Renal cortex interstitium (tissue), 11 donors: ENCODE measurements around the gene NTRK3. TPM values are rescaled to one million over a fixed set of nuclear protein-coding genes. Genes with fewer than 3 reads are reported as not detected.

Experiments
- DNase-seq, 11 donors: peaks; one replicate each; pipeline ENCODE4 v3.0.0-alpha.2; 2013; ENCODE audit warnings: low read depth in 9 of 11, low spot score in 4 of 11; ENCODE audit errors: extremely low read depth in 1 of 11
- polyA plus RNA-seq, 3 donors: library from polyadenylated mRNA; unstranded; fragments of 120-200 nt; gene quantifications; one replicate each; pipeline ENCODE4 v1.2.1, GENCODE V29; 2013; ENCODE audit not compliant: insufficient read length in 3 of 3

Gene NTRK3
- polyA plus RNA-seq, 3 donors: 9.1 to 19.2 (median 13.7) TPM

DNA sequence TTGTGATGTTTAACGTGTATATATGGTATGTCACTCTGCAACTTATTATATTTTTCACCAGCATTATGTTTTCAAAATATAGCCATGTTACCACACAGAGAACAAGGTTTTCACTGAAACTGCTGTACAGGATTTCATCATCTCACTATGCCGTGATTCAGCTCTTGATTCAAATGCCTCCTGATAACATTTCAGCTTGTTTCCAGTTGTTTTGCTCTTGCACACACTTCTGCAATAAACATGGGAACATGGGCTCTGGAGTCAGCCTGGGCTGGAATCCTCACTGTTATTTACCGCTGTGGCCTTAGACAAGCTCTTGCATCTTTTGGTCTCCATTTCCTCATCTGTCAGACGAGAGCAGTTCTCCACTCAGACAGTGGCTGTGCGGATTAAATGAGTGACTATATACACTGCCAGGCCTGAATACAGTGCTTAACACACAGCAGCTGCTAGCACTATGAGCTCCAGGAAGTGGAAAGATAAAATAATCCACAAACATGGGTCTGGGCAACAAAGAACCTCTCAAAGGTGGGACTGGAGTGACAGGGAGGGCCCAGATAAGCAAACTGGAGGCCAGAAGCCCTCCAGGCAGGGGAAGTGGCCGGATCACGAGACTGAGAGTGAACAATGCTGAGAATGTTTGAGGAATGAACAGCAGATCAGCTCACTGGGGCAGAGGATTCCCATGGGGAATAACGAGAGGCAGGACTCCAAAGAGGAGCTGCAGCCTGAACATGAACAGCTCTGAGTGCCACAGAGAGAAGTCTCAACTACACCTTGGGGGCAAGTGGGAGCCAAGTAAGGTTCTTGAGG, 17.7 kb downstream of the NTRK3 start:
- DNase-seq: no peak

DNA sequence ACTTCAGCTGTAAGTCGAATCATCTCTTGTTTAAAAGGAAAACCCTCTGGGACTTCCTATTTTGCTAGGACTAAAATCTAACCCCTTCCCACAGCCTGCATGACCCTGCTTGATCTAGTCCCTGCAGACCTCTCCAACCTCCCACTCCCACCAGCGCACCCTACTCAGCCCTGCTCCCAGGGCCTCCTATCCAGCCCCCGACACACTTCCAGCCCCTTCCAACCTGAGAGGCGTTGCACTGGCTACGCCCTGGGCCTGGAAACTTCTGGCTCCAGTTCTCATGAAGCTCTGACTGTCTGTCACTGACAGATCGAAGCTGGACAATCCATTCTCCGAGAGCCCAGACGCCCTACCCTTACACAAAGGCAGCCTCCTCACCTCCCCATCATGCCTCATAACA, 21.8 kb downstream of the NTRK3 start:
- DNase-seq: no peak

DNA sequence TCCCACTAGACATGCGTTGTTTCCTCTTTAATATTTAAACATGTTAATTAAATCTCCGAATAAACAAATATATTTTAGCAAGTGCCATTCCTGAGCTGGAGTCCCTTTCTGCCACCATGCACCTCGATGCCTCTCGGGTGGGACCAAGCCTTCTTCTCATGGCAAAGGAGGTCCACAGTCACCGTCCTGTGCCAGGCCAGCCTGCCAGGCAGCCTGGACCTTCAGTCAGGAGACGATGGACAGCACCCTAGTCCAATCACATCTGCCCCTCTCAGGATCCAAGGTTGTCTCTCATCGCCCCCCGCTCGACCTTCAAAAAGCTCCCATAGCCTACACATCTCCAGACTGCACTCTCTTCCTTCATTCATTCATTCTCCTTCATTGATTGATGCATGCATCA, 22.6 kb downstream of the NTRK3 start:
- no peak for DNase-seq

DNA sequence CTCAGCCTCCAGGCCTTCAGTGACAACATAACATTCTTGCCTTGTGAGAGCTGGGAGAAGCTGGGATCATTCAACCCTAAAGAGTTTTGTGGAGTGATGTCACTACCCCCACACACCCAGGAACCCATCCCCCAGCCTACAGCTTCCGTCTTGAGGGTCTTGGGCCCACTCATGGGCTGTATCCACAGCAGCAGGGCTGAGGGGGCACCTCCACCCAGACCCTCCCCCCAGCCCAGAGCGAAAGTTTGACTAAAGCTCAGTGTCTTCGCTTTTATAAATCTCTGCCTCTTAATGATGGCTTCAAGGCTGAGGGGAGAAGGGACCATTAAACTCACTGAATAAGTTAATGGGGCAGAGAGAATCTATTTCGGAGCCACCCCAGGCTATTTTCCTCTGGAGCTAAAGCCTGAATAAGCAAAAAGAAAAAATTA, 23.8 kb downstream of the NTRK3 start:
- DNase-seq: peak in 7 of 11 donors; percentile 31 to 72 (median 57)

DNA sequence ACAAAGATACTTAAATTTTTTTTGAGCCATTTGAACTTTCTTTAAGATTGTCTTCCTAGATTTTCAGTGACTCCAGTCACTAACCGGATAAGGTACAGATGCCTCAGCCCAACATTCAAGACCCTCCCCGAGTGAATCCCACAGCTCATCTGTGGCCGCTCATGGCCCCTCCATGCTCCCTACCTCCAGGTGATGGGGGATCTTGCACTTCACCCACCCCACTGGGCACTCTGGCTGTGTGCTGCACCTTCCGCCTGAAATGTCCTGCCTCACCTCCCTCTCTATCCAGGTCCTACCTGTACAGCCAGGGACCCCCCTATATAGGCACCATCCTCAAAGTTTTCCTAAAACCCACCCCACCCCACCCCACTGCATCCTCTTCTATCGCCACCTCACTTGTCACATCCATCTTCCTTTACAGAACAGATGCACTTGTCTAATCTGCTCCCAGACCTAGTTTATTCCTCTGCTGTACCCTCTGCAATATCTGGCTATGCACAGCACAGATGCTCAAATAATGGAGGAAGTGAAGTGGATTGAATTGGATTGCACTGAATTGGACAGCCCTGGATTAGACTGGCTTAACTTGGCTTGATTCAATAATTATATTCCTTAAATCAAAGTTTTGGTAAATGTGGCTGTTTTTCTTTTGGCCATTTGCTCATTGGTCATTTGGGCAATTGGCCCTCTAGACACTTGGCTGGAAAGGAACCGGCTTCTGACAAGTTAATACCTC, 24.5 kb downstream of the NTRK3 start:
- DNase-seq: no peak

DNA sequence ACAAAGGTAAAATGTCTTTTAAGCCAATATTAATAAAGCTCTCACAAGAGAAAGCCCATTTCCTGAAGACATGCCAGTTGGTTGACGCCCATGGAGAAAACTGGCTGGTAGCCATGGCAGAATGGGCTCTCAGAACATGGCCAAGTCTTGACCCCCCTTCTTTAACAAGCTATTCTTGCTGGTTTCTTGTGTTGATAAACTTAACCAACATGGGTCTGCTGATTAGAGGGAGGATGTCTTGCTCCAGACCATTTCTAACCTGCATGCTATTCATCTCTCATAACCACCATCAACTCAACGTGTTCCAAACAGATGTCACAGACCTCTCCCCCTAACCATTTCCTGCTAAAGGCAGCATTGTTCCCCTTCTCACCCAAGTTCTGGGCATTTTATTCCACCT, 25.7 kb downstream of the NTRK3 start:
- no peak for DNase-seq

DNA sequence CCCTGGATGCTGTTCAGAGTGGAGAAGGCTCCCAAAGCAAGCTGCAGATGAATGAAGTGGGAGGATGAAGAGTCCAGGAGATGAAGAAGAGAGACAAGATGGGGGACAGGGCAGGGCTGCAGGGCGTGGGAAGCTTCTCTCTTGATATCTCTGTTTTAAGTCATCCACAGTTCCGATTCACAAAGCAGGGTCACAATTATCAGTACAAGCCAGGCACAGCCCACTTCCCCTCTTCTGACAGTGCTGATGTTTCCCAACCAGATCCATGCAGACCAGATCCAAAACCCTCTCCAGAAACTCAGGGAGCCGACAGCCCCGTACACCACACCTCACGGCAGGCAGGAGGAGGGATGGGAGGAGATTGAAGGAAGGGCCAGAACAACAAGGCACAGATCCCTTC, 31.1 kb downstream of the NTRK3 start:
- DNase-seq: no peak

DNA sequence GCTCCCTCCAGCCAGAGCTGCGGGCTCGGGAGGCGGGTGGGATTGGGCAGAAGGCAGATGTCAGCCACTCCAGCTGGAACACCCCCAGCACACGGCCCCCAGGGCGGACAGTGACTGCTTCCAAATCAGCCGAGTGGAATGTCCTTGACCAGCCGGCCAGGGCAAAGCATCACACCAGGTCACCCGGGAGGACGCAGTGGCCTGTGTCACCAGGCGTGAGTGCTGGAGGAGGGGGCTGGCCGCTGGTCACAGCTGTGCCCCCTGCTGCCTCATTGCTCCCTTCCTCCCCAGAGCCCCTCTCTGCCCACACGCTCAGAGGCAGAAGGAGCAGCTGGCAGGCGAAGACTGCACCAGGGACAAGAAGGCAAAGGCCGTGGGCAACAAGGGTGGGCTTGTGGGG, 33.5 kb downstream of the NTRK3 start:
- DNase-seq: no peak

DNA sequence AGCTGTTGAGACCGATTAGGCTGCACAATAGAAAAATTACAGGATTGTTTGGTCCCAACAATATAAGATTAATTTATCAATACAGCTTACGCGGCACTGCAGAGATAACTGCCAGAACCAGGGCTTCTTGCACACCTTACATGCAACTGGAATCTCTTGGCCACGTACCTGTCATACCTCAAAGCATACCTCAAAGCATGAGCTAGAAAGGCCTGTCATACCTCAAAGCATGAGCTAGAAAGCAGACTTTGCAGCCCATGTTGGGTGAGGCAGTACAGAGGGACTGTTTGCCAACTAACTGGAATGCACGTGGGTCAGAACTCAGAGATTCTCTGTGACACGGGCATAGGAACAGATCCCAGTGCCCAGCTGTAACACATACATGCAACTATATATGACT, 34.7 kb downstream of the NTRK3 start:
- no peak for DNase-seq

DNA sequence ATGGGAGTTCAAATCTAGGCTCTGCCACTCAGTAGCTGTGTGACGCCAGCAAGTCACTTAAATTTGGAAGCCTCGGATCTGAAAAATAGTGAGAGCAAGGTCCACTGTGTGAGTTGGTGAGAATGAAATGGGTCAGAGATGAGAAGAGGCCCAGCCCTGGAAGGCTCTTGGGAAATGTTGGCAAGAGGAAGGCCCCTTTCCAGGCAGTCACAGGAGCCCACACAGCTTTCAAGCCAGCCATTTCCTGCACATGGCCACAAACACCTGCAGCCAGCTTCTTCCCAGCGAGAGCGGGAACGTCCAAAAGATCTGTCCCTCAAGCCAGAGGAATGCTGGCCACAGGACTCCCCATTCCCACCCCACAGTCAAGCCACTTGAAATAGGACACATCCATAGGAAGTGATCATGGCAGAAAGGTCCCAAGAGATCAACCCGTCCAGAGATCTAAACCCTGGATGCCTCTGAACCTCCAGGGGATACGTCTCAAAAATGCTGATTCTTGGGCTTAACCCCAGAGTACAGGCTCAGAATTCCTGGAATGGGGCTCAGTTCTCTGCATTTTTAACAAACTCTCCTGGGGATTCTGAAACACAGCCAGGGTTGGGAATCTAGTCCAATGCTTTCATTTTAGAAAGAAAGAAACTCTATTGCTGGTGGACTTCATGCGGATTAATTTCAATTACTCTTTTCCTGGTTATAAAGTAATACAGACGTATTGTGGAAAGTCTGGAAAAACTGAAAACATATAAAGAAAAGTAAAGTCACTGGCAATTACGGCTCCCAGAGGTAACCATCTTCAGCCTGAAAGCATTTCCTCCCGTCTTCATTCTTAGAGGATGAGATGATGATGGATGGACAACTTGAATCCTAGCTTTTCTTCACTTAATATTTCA, 35.9 kb downstream of the NTRK3 start:
- DNase-seq: no peak

DNA sequence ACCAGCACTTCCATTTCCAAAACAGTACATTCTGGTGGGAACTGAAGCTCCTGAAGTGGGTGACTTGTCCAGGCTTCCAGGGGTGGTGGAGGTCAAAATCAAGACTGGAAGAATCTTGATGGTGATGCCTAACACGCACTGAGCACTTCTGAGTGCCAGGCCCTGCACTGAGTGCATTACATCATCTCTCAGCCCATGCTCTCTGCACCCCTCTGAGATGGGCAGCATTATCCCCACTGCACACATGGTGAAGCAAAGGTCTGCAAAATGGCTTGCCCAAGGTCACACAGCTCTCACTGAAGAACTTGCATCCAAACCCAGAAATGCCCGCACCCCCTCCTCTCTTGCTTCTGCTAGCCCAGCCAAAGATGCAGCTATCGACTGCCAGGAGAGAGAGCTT, 36.9 kb downstream of the NTRK3 start:
- DNase-seq: no peak

DNA sequence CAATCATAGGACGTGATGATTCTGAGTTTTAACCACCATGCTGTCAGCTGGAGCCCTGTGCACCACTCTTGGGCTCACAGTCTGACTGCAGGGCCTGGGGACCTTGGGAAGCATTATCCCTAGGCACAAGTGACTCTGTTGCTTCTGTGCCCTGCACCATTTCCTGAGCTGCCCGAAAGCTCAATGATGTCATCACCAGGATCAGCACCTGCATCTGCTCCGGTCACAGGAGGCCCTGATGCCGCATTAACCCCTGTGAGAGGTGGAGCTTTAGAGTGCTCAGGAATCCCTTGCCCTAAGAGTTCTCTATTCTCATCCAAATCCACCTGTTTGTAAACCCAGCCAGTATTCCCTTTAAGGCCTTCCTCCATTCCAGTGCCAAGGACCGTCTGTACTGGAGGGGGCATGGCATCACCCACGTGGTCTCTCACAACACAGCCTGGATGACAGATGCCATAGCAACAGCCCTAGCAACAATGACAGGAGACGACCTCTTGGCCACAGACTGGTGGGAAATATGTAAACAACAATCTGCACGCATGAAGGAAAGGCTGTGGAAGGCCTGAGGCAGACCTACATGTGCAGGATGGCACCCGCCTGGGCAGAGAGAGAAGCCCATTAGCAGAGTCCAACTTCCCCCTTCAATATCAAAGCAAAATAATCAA, 37.9 kb downstream of the NTRK3 start:
- no peak for DNase-seq

DNA sequence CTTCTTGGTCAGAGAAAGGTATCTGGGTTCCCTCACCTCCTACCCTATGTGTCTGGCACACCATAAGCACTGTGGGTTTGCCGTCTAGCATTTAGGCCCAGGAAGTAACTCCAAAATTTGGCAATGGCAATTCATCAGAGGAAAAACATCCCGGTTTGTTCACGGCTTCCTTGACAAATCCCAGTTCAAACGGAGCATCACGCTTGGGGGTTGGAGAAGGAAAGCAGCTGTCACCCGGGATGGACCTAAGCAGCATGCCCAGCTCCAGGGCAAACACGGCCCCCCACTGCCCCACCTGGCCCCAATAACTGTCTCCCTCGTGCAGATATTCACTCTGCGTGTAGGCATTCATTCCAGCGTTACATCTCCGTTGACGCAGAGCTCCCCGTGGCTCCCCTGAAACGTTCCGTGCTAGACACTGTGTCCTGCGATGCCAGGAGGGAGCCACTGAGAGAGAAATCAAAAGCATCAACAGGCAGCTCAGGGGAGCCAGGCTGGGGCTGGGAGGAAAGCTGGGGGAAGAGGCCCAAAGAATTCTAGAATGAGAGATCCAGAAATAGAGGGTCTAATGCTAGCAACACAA, 41.4 kb downstream of the NTRK3 start:
- no peak for DNase-seq

DNA sequence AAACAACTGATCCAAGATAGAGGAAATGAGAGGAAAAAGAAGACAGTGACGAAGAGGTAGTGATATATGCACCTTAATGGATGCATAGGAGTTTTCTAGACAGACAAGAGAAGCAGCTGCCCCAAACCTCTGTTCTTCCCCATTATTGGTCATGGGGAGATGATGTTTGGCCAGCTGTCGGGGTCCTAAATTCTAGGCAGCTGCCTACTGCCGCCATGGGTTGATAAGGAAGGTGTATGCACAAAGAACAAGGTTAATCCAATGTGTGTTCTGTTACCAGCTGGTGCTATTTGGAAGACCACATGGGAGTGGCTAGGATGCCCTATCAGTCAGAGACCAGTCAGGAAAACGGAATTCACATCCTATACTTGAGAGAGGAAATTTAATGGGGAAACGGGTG, 47.4 kb downstream of the NTRK3 start:
- no peak for DNase-seq

DNA sequence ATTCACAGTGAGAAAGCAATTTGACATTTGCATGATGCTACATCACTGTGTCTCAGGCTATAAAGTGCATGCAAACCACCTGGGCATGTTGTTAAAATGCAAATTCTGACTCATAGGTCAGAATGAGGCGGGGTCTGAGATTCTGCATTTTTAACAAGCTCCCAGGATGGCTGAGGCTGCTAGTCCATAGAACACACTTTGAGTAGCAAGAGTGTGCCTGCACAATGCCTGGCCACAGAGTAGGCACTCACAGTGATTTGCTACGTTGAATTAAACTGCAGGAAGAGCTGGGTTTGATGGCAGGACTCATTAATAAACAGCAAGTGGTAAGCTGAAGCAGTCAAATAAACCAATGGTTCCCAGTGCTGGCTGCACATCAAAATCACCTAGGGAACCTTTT, 48.1 kb downstream of the NTRK3 start:
- DNase-seq: no peak

DNA sequence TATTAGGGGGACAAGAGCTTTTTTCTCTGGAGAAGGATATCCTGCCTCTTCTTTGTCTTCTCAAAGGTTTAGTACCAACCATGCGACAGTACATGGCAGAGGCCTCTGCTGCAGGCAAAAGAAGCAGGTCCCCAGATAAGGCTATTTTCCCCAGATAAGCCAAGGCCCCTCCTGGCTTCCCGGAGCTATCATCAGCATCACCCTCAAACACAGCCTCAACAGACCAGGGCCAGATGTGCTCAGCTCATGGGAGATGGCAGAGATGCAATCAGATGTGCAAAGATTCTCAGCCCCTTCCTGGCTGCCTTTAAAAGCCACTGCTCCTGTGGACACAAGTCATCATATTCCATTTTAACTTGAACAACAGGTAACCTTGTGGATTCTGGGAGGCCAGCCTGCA, 49.0 kb downstream of the NTRK3 start:
- no peak for DNase-seq

DNA sequence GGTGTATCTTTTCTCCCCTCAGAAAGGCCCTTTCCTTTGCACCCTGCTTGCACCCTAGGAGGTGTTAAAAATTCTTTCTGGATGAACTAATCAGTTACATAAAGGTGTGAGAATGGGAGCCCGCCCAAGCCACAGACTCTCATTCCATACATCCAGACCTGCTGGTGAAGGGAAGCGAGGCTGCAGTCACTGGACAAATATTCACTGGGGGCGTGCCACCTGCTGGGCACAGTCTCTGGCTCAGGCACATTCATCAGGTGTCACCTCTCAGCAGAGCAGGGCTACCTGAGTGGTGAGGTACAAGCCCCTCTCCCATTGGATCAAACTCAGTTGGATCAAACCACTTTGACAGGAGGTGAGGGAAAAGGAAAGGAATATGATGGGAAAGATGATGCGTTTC, 52.0 kb downstream of the NTRK3 start:
- DNase-seq: no peak

DNA sequence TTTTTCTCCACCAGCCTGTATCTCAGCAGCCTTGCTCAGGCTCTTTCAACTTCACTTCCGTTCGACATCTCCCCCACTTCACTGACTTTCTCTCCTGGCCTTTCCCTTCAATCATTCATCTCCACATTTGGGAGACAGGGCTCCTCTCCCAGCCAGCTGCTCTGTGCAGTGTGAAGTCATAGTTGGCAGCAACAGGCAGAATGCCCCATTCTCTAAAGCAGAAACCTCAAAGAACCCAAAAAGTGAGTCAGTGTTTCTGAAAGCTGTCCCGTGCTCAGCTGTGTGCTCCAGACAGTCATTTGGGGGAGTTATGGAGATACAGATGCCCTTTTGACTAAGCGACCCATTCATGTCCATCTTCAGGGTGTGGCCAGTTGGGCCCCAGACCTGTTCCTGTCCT, 54.3 kb downstream of the NTRK3 start:
- no peak for DNase-seq

DNA sequence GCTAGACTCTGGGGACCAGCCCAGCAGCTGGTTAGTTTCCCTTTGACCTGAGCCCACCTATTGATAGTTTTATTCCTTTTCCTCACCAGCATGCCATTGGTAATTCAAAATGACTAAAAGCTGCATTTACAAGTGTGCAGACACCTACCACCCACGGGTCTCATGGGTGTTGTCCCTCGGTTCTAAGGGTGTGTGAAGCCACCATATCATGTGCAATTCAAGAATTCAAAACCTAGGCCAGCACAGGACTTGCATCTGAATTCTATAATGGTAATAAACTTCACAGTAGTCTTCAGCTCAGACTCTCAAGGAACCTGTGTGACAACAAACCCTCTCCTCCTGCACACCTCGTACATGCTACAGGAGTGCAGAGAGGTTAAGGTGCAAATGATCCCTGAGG, 55.3 kb downstream of the NTRK3 start:
- DNase-seq: no peak
